D721Med (cell line): ENCODE results near the gene ADARB2.

ENCODE experiments used
- DNase-seq: peaks from one replicate; pipeline ENCODE4 v3.0.0; 2011; ENCODE audit warnings: low spot score; ENCODE audit not compliant: insufficient read length
- FAIRE-seq: peaks from 2 replicates; lab custom pipeline; 2011; peaks lifted over from hg19 to GRCh38; lab: Jason Lieb, UNC
- TF ChIP-seq, protein P1 (sequence below): IDR thresholded peaks from 2 replicates; pipeline ENCODE4 v1.5.1; 2012; ENCODE audit warnings: mild to moderate bottlenecking, control low read depth; ENCODE audit not compliant: insufficient read depth; ENCODE audit errors: missing control alignments

The ADARB2 gene

DNA sequence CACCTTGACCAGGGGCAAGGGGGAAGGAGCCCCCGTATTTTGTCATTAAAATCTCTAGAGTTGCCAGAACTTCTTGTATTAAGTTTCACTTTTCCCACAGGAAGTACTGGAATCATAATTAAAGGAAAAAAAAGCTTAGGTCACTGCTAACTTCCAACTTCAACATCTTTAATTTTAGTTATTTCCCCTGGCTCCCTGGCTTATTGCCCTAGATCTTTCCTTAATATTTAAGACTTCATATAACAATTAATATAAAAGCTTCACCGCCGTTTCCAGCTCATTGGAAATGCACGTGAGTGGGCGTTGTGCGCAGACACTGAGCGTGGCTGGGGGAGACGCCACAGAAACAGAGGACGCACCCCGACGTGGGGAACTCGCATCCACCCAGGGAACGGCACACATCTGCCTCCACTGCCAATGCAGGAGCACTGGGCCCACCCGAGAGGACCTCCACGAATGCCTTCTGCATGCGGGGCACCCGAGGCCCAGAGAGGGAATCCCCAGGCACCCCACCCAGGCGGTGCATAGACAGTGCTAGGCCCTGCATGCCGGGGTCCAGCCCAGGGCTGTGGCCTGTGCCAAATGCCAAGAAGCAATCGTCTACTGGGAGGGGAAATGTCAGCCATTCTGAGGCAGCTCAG is 72.2 kb downstream of the ADARB2 start:
- no peak for FAIRE-seq
- TF ChIP-seq, protein P1, sequence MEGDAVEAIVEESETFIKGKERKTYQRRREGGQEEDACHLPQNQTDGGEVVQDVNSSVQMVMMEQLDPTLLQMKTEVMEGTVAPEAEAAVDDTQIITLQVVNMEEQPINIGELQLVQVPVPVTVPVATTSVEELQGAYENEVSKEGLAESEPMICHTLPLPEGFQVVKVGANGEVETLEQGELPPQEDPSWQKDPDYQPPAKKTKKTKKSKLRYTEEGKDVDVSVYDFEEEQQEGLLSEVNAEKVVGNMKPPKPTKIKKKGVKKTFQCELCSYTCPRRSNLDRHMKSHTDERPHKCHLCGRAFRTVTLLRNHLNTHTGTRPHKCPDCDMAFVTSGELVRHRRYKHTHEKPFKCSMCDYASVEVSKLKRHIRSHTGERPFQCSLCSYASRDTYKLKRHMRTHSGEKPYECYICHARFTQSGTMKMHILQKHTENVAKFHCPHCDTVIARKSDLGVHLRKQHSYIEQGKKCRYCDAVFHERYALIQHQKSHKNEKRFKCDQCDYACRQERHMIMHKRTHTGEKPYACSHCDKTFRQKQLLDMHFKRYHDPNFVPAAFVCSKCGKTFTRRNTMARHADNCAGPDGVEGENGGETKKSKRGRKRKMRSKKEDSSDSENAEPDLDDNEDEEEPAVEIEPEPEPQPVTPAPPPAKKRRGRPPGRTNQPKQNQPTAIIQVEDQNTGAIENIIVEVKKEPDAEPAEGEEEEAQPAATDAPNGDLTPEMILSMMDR, result no peak

DNA sequence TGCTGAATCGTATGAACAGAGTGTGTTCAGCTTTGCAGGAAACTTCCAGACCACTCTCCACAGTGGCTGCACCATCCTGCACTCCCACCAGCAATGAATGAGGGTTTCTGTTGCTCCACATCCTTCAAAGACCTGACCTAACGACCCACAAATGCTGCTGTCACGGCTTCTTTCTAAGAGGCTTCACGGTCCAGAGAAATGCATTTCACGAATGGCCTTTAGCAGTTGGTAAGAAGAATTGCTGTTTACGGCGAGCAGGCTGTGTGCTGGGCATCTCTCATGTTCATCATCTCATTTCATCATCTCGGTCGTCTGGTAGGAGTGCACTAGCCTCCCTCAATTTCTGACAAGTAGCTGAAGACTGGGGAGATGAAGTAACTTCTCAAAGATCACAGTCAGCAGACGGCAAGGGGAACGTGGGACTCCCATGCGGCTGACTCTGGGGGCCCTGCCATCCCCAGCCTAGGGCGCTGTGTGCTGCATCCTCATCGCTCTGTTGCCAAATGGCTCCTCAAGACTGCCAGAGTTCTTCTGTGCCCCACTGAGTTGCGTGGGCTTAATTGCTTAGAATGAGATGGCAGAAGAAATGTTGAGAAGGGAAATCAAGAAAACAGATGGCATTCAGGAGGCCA is 72.9 kb downstream of the ADARB2 start:
- FAIRE-seq (no peak), DNase-seq (no peak)
- TF ChIP-seq, protein P1, result no peak

More for the DNA sequence above, 72.2 kb downstream of the ADARB2 start:
- no peak for DNase-seq

DNA sequence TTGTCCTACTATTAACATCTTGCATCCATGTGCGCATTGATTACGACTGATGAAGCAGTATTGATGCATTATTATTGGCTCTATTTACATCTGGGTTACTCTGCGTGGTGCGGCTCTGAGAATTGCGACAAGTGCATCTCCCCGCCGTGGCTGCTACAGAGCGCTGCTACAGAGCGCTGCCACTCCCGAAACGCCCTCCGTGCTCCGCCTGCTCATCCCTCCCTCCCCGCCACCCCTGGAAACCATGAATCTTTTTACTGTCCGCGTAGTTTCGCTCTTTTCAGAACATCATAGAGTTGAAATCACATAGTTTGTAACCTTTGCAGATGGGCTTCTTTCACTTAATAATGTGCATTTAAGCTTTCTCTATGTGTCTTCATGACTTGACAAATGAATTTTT is 74.1 kb downstream of the ADARB2 start:
- no peak for FAIRE-seq
- no peak for DNase-seq
- TF ChIP-seq, protein P1, result no peak

DNA sequence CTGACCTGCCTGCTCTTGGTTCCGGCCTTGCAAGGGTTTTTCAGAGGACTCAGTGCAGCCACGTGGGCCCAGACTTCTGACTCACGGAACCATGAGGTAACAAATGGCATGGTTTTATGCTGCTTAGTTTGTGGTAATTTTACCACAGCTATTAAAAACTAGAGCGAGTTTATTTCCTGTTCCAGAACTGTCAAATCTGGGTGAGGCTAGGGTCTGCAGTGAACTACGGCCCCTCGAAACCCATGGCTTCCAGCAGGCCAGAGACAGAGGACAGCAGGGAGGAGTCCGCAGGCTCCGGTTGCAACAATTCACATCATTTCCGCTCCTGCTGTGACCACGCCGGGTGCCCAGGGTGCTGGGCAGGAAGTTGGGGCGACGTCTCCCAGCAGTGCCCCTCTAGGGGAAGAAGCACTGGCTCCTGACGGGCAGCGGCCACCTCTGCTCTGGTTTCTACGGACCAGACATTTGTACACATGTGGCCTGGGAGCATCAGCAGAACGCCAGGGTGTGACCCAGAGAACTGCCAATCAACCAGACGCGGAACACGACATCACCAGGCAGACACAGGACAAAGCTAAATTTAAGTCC is 74.8 kb downstream of the ADARB2 start:
- DNase-seq (no peak), FAIRE-seq (no peak)
- TF ChIP-seq, protein P1, result no peak

DNA sequence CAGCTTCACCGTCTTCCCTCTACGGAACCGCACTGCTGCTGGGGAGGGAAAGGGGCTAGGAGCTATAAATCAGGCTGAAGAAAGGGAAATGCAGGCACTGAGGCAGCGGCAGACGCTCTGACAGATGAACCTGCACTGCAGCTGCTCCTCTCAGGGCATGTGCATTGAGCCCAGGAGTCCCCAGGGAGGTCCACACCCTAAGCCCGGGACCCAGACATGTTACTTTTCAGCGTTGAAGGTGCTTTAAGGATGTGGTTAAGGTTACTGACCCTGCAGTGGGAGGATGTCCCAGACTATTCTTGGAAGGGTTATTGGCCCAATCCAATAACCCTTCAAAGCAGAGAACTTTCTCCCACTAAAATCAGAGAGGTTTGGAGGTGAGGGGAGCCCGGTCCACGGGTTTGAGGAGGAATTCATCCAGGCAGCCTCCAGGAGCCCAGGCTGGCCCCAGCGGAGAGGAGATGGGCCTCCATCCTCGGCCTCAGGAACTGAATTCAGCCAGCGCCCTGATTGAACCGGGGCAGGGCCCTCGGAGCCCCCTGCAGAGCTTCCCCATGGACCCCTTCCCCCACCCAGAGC is 75.4 kb downstream of the ADARB2 start:
- TF ChIP-seq, protein P1, result no peak
- DNase-seq (no peak), FAIRE-seq (no peak)

DNA sequence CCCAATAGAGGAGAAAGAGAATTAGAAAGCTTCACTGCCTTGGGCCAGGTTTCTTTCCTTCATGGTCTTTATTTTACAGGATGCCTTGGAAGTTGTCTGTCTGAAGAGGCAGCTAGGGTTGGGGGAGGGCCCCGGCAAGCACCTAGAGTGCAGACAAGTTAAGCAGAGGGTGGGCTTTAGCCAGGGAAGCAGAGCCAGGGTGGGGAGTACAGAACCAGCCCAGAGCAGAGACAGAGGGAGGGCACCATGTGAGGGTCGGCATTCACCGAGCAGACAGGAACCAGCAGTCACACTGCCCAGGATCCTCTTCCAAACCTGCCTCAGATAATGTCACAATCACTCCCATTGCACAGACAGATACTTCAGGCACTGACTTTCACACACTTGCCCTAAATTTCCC is 75.9 kb downstream of the ADARB2 start:
- DNase-seq (no peak), FAIRE-seq (no peak)
- TF ChIP-seq, protein P1, result no peak
